H9 (cell line): Measurements from ENCODE around the gene NONO. TPM values are rescaled to one million over a fixed set of nuclear protein-coding genes. Genes with fewer than 3 reads are reported as not detected.
A peak's percentile ranks its signal among the peaks of the same experiment; 100 is the strongest.

Experiments
- DNase-seq: peaks from one replicate; pipeline ENCODE4 v3.0.0-alpha.2; 2017
- H2AFZ ChIP-seq: one replicate; pipeline ENCODE4 v1.6.1; 2013; ENCODE audit warnings: mild to moderate bottlenecking, low read length, control low read depth, moderate library complexity
- H2AK5ac ChIP-seq: 2 replicates; pipeline ENCODE4 v1.6.1; 2013; ENCODE audit warnings: low read length, control low read depth, mixed read lengths; ENCODE audit not compliant: insufficient read length
- H2BK120ac ChIP-seq: one replicate; pipeline ENCODE4 v1.6.1; 2013; ENCODE audit warnings: low read depth, mild to moderate bottlenecking, low read length, control low read depth, inconsistent platforms; ENCODE audit not compliant: poor library complexity, severe bottlenecking
- H2BK12ac ChIP-seq: 2 replicates; pipeline ENCODE4 v1.6.1; 2013; ENCODE audit warnings: low read length, control low read depth, mixed read lengths, low read depth; ENCODE audit not compliant: insufficient read length
- H2BK15ac ChIP-seq: 2 replicates; pipeline ENCODE4 v1.6.1; 2013; ENCODE audit warnings: low read depth, low read length, control low read depth
- H2BK20ac ChIP-seq: one replicate; pipeline ENCODE4 v1.6.1; 2013; ENCODE audit warnings: low read depth, mild to moderate bottlenecking, low read length, control low read depth, inconsistent platforms; ENCODE audit not compliant: poor library complexity, severe bottlenecking
- H2BK5ac ChIP-seq: 2 replicates; pipeline ENCODE4 v1.6.1; 2013; ENCODE audit warnings: low read length, control low read depth, mixed read lengths; ENCODE audit not compliant: insufficient read length
- H3K14ac ChIP-seq: 2 replicates; pipeline ENCODE4 v1.6.1; 2013; ENCODE audit warnings: low read length, control low read depth; ENCODE audit not compliant: insufficient read depth
- H3K18ac ChIP-seq: 2 replicates; pipeline ENCODE4 v1.6.1; 2013; ENCODE audit warnings: low read depth, mild to moderate bottlenecking, mixed read lengths, low read length, control low read depth; ENCODE audit not compliant: insufficient read length
- H3K23ac ChIP-seq: 2 replicates; pipeline ENCODE4 v1.6.1; 2013; ENCODE audit warnings: low read length, control low read depth, mixed read lengths, low read depth; ENCODE audit not compliant: insufficient read length
- H3K23me2 ChIP-seq: 2 replicates; pipeline ENCODE4 v1.6.1; 2013; ENCODE audit warnings: low read depth, mild to moderate bottlenecking, mixed read lengths, low read length, control low read depth; ENCODE audit not compliant: insufficient read length, poor library complexity, severe bottlenecking
- H3K27ac ChIP-seq: 2 replicates; pipeline ENCODE4 v1.5.1; 2013; ENCODE audit warnings: low read length, control low read depth, mixed read lengths, low read depth; ENCODE audit not compliant: insufficient read length
- H3K27me3 ChIP-seq: 2 replicates; pipeline ENCODE4 v1.6.1; 2013; ENCODE audit warnings: low read length, control low read depth, inconsistent platforms; ENCODE audit not compliant: insufficient read depth
- H3K4ac ChIP-seq: 2 replicates; pipeline ENCODE4 v1.6.1; 2013; ENCODE audit warnings: low read depth, mild to moderate bottlenecking, control low read depth, inconsistent platforms, low read length, moderate library complexity
- H3K4me1 ChIP-seq: 2 replicates; pipeline ENCODE4 v1.6.1; 2013; ENCODE audit warnings: low read length, control low read depth, inconsistent platforms; ENCODE audit not compliant: insufficient read depth
- H3K4me2 ChIP-seq: 2 replicates; pipeline ENCODE4 v1.6.1; 2013; ENCODE audit warnings: low read length, control low read depth, mixed read lengths; ENCODE audit not compliant: insufficient read length, insufficient read depth
- H3K56ac ChIP-seq: 2 replicates; pipeline ENCODE4 v1.6.1; 2013; ENCODE audit warnings: low read depth, mild to moderate bottlenecking, mixed read lengths, low read length, control low read depth; ENCODE audit not compliant: insufficient read length
- H3K79me1 ChIP-seq: 2 replicates; pipeline ENCODE4 v1.6.1; 2013; ENCODE audit warnings: low read depth, mild to moderate bottlenecking, moderate library complexity, low read length, control low read depth, inconsistent platforms; ENCODE audit not compliant: insufficient read depth, poor library complexity, severe bottlenecking
- H3K79me2 ChIP-seq: 2 replicates; pipeline ENCODE4 v1.6.1; 2013; ENCODE audit warnings: low read length, control low read depth, inconsistent platforms; ENCODE audit not compliant: insufficient read depth
- H3K9ac ChIP-seq: 2 replicates; pipeline ENCODE4 v1.6.1; 2013; ENCODE audit warnings: low read length, control low read depth, mixed read lengths; ENCODE audit not compliant: insufficient read length; ENCODE audit errors: extremely low read depth
- H3K9me3 ChIP-seq: one replicate; pipeline ENCODE4 v1.6.1; 2013; ENCODE audit warnings: low read depth, low read length, inconsistent platforms; ENCODE audit not compliant: control insufficient read depth
- H3T11ph ChIP-seq: one replicate; pipeline ENCODE4 v1.6.1; 2013; ENCODE audit warnings: mild to moderate bottlenecking, low read length, control low read depth, inconsistent platforms
- H4K20me1 ChIP-seq: one replicate; pipeline ENCODE4 v1.6.1; 2013; ENCODE audit not compliant: control insufficient read depth, insufficient read length, insufficient read depth
- H4K5ac ChIP-seq: 2 replicates; pipeline ENCODE4 v1.6.1; 2013; ENCODE audit warnings: low read depth, mild to moderate bottlenecking, mixed read lengths, low read length, control low read depth; ENCODE audit not compliant: insufficient read length
- H4K8ac ChIP-seq: replicated peaks from 2 replicates; pipeline ENCODE4 v1.6.1; 2013; ENCODE audit warnings: low read length, control low read depth, mixed read lengths, low read depth; ENCODE audit not compliant: insufficient read length
- H4K91ac ChIP-seq: 2 replicates; pipeline ENCODE4 v1.6.1; 2013; ENCODE audit warnings: low read depth, mild to moderate bottlenecking, moderate library complexity, mixed read lengths, low read length, control low read depth; ENCODE audit not compliant: insufficient read length
- H3K27ac Mint-ChIP-seq, 3 experiments: 2 replicates in 2 of 3; 3 replicates in 1 of 3; pipeline ENCODE4 v1.8.0; 2020 to 2021; ENCODE audit warnings: mixed read lengths in 3 of 3, mild to moderate bottlenecking in 1 of 3, moderate library complexity in 1 of 3
- H3K27me3 Mint-ChIP-seq: 2 replicates; pipeline ENCODE4 v1.8.0; 2021; ENCODE audit warnings: low read depth, mild to moderate bottlenecking, moderate library complexity, mixed read lengths
- H3K36me3 Mint-ChIP-seq, 3 experiments: 2 replicates in 2 of 3; 3 replicates in 1 of 3; pipeline ENCODE4 v1.8.0; 2020 to 2021; ENCODE audit warnings: low read depth in 3 of 3, mixed read lengths in 3 of 3; ENCODE audit not compliant: insufficient read depth in 1 of 3
- H3K4me1 Mint-ChIP-seq, 2 experiments: 2 replicates each; pipeline ENCODE4 v1.8.0; 2020; ENCODE audit warnings: mixed read lengths in 2 of 2
- H3K4me3 Mint-ChIP-seq, 2 experiments: 2 replicates in 1 of 2; 3 replicates in 1 of 2; pipeline ENCODE4 v1.8.0; 2020 to 2021; ENCODE audit warnings: mild to moderate bottlenecking in 2 of 2, mixed read lengths in 2 of 2, moderate library complexity in 1 of 2
- H3K9me3 Mint-ChIP-seq, 2 experiments: 2 replicates in 1 of 2; 3 replicates in 1 of 2; pipeline ENCODE4 v1.8.0; 2020; ENCODE audit warnings: mild to moderate bottlenecking in 2 of 2, mixed read lengths in 2 of 2, moderate library complexity in 1 of 2
- WGBS: extraction: QIAGEN DNeasy Blood & Tissue Kit; methylation state at CpG from one replicate; pipeline ENCODE4 v1.1.7; 2013; ENCODE audit warnings: missing lambda C conversion rate, low lambda C conversion rate, mixed read lengths; ENCODE audit not compliant: insufficient read length; ENCODE audit errors: extremely low coverage; 5-methylcytosine and 5-hydroxymethylcytosine counted together
- total RNA-seq: library from RNA; stranded (reverse); gene quantifications from 2 replicates; pipeline ENCODE4 v1.2.1, GENCODE V29; 2021
- TF ChIP-seq, protein P1 (sequence below): fragments of 200-600 bp; sonication (generic); conservative IDR thresholded peaks from 3 replicates; pipeline ENCODE4 v1.8.0; 2021; ENCODE audit warnings: antibody characterized with exemption, mild to moderate bottlenecking

NONO gene
- total RNA-seq, 1 experiment from 2014 or later = 703 TPM

DNA sequence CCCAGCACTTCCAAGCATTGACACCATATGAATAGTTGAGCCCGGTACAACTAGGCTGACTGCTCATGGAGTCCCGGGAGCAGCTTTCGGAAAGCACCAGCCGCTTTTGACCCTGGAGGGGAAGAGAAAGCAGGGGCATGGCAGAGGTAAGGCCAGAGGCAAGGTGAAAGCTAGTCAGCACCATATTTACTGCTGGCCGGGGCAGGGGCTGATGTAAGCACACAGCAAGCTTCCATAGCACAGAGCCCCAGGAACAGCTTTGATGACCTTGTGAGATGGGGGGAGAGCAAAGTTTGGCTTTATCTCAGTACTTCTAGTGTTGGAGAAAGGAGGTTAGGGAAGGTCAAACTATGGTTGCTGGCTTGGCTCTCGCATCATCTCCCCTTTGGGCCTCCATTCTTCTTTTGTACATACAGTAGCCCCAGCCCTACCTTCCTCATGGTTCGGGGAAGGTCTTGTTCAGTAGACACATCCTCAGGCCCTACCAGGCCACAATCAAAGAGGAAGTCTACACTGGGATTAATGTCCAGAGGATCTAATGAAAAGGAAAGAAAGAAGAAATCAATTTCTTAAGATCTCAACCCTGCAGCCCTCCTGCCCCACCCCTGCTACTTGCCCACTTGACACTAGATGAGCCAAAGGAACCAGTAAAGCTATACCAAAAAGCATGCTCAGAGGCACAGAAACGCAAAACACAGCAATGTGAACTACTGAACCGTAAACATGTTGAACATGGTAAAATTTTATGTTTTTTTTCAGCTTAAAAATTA, 38.9 kb upstream of the NONO start:
- H4K91ac ChIP-seq = no peak overlapping the region

More for the DNA sequence above, 38.9 kb upstream of the NONO start:
- TF ChIP-seq, protein P1, sequence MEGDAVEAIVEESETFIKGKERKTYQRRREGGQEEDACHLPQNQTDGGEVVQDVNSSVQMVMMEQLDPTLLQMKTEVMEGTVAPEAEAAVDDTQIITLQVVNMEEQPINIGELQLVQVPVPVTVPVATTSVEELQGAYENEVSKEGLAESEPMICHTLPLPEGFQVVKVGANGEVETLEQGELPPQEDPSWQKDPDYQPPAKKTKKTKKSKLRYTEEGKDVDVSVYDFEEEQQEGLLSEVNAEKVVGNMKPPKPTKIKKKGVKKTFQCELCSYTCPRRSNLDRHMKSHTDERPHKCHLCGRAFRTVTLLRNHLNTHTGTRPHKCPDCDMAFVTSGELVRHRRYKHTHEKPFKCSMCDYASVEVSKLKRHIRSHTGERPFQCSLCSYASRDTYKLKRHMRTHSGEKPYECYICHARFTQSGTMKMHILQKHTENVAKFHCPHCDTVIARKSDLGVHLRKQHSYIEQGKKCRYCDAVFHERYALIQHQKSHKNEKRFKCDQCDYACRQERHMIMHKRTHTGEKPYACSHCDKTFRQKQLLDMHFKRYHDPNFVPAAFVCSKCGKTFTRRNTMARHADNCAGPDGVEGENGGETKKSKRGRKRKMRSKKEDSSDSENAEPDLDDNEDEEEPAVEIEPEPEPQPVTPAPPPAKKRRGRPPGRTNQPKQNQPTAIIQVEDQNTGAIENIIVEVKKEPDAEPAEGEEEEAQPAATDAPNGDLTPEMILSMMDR = no peak
- no CpG with 5 or more reads among the region's 9 CpGs for WGBS
- no peaks in the 10 kb centered on the region for H3K4me1 ChIP-seq
- no peak for DNase-seq
- no peak overlapping the region for H2BK12ac ChIP-seq
- no peak overlapping the region for H3K56ac ChIP-seq
- no peak overlapping the region for H3K4ac ChIP-seq
- no peak overlapping the region for H2BK20ac ChIP-seq
- H3K18ac ChIP-seq = no peak overlapping the region
- Mint-ChIP-seq H3K9me3 (peaks cover 83 to 92% of the 10 kb centered on the region in 2 experiments), H3K4me3 (no peak overlapping the region), H3K36me3 (peaks cover 77 to 98% (median 98%) of the 10 kb centered on the region in 3 experiments), H3K4me1 (no peaks in the 10 kb centered on the region), H3K27me3 (no peaks in the 10 kb centered on the region), H3K27ac (peak overlapping the region in 1 of 3 experiments; percentile 88; a peak in 1 of 7 replicates)
- H3K27ac ChIP-seq = no peak overlapping the region
- no peak overlapping the region for H2AFZ ChIP-seq
- no peaks in the 10 kb centered on the region for H4K20me1 ChIP-seq
- H2AK5ac ChIP-seq = no peak overlapping the region
- H2BK15ac ChIP-seq = no peak overlapping the region
- no peak overlapping the region for H3K9ac ChIP-seq
- H3K23me2 ChIP-seq = peaks cover 2% of the 10 kb centered on the region
- H2BK5ac ChIP-seq = no peak overlapping the region
- no peak overlapping the region for H3K23ac ChIP-seq
- H3K79me1 ChIP-seq = no peaks in the 10 kb centered on the region
- H4K5ac ChIP-seq = no peak overlapping the region
- no peak overlapping the region for H3K14ac ChIP-seq
- no peaks in the 10 kb centered on the region for H3K27me3 ChIP-seq
- H4K8ac ChIP-seq = no peak overlapping the region
- H3K4me2 ChIP-seq = no peak overlapping the region
- peaks cover 49% of the 10 kb centered on the region for H3K9me3 ChIP-seq
- no peaks in the 10 kb centered on the region for H3K79me2 ChIP-seq
- H3T11ph ChIP-seq = no peak overlapping the region
- H2BK120ac ChIP-seq = no peak overlapping the region
